GM10266 (cell line): Measurements from ENCODE around the gene ZNF154.

Source experiments
- DNase-seq: peaks from one replicate; pipeline ENCODE4 v3.0.0; 2012; ENCODE audit errors: extremely low spot score
- TF ChIP-seq, protein P1 (sequence below): IDR thresholded peaks from 2 replicates; pipeline ENCODE4 v1.5.1; 2012; ENCODE audit warnings: mild to moderate bottlenecking, low read depth; ENCODE audit not compliant: control insufficient read depth, insufficient read depth; ENCODE audit errors: missing control alignments

ZNF154 gene

DNA sequence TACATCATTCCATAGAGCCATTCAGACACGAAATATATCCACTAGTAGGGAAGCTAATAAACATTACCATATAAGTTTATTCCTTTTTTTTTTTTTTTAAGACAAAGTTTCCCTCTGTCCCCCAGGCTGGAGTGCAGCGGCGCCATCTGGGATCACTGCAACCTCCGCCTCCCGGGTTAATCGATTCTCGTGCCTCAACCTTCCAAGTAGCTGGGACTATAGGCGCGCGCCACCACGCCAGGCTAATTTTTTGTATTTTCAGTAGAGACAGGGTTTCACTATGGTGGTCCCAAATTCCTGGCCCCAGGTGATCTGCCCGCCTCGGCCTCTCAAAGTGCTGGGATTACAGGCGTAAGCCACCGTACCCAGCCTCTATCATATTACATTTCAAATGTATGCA lies 612 bp upstream of the ZNF154 start:
- TF ChIP-seq, protein P1, sequence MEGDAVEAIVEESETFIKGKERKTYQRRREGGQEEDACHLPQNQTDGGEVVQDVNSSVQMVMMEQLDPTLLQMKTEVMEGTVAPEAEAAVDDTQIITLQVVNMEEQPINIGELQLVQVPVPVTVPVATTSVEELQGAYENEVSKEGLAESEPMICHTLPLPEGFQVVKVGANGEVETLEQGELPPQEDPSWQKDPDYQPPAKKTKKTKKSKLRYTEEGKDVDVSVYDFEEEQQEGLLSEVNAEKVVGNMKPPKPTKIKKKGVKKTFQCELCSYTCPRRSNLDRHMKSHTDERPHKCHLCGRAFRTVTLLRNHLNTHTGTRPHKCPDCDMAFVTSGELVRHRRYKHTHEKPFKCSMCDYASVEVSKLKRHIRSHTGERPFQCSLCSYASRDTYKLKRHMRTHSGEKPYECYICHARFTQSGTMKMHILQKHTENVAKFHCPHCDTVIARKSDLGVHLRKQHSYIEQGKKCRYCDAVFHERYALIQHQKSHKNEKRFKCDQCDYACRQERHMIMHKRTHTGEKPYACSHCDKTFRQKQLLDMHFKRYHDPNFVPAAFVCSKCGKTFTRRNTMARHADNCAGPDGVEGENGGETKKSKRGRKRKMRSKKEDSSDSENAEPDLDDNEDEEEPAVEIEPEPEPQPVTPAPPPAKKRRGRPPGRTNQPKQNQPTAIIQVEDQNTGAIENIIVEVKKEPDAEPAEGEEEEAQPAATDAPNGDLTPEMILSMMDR, result no peak
- DNase-seq, result no peak

DNA sequence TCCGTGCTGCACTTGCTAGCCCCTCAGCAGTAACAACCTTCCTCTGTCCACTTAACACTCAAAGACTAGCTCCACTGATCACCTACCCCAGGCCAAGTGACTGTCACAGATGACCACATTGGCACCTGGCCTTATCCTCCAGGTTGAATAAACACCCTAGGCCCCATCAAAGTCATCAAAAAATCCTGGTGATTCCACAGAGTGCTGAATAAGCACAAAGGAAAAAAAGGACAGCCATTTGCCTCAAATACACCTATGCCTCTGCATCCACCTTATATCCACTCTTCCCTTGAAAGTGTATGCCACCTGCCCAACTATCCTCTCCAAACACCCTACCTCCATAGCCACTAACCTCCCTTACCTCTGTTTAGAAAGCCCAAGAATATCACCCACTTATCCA lies 2.7 kb downstream of the ZNF154 start:
- DNase-seq, result no peak
- TF ChIP-seq, protein P1, result no peak

DNA sequence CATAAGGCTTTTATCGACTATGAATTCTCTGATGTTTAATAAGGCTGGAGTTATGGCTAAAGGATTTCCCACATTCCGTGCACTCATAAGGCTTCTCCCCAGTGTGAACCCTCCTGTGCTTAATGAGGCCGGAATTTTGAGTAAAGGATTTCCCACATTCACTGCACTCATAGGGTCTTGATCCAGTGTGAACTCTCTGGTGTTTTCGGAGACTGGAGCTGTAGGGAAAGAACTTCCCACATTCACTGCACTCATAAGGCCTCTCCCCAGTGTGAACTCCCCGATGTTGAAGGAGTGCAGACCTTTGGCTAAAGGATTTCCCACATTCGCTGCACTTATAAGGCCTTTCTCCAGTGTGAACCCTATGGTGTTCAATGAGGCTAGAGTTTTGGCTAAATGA lies 7.4 kb downstream of the ZNF154 start:
- TF ChIP-seq, protein P1, result no peak
- DNase-seq, result no peak

DNA sequence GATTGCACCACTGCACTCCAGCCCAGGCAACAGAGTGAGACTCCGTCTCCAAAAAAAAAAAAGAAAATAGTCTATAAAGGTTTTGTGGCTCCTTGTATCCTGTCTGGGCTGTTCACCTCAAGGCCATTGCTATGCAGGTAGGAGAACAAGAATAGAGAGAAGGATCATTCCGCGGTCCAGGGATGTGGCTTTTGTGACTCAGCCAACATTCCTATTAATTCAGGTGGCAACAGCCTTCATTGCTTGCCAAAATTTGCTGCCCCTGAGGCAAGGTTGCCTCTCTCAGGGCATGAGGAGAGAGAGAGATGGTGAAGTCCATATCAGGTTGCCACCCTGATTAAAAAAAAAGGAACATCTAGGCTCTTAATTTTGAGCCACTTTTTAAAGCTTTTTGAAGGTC lies 19.3 kb downstream of the ZNF154 start:
- TF ChIP-seq, protein P1, result no peak
- no peak for DNase-seq

DNA sequence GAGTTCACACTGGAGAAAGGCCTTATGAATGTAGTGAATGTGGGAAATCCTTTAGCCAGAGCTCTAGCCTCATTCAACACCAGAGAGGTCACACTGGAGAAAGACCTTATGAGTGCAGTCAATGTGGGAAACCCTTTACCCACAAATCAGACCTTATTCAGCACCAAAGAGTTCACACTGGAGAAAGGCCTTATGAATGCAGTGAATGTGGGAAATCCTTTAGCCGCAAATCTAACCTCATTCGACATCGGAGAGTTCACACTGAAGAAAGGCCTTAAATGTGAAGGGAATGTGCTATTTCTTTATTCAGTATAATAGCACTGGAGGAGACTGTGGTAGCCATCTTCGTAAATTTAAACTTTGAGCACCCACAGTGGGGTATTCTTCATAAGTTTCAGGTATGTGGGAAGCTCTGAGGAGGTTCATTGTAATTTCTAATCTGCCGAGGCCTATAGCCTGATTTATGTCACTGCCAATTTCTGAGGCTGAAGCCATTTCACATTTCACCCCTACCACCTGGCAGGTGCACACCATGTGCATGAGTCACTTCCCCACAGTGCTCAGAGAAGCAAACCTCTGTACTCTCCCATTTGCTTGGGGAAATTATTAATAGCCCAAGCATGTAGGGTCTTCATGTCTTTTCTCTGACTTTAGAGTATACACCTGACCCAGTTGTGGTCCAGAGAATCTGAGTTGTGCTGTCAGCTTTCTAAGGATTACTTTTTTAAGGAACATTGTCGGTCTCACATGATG lies 20.8 kb downstream of the ZNF154 start:
- no peak for DNase-seq
- TF ChIP-seq, protein P1, result no peak

DNA sequence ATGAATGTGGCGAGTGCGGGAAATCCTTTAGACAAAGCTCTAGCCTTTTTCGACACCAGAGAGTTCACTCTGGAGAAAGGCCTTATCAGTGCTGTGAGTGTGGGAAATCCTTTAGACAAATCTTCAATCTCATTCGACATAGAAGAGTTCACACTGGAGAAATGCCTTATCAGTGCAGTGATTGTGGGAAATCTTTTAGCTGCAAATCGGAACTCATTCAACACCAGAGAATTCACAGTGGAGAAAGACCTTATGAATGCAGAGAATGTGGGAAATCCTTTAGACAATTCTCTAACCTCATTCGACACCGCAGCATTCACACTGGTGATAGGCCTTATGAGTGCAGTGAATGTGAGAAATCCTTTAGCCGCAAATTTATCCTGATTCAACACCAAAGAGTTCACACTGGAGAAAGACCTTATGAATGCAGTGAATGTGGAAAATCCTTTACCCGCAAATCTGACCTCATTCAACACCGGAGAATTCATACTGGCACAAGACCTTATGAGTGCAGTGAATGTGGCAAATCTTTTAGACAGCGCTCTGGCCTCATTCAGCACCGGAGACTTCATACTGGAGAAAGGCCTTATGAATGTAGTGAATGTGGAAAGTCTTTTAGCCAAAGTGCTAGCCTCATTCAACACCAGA lies 21.5 kb downstream of the ZNF154 start:
- TF ChIP-seq, protein P1, result no peak
- DNase-seq, result no peak

DNA sequence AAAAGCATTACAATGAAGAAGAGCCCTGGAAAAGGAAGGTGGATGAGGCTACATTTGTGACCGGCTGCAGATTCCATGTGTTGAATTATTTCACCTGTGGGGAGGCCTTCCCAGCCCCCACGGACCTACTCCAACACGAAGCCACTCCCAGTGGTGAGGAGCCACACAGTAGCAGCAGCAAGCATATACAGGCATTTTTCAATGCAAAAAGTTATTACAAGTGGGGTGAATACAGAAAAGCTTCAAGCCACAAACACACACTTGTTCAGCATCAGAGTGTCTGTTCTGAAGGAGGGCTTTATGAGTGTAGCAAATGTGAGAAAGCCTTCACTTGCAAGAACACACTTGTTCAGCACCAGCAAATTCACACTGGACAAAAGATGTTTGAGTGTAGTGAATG lies 22.3 kb downstream of the ZNF154 start:
- no peak for DNase-seq
- TF ChIP-seq, protein P1, result no peak
